Measurements from ENCODE around the gene TNFRSF1B.

TNFRSF1B gene

DNA sequence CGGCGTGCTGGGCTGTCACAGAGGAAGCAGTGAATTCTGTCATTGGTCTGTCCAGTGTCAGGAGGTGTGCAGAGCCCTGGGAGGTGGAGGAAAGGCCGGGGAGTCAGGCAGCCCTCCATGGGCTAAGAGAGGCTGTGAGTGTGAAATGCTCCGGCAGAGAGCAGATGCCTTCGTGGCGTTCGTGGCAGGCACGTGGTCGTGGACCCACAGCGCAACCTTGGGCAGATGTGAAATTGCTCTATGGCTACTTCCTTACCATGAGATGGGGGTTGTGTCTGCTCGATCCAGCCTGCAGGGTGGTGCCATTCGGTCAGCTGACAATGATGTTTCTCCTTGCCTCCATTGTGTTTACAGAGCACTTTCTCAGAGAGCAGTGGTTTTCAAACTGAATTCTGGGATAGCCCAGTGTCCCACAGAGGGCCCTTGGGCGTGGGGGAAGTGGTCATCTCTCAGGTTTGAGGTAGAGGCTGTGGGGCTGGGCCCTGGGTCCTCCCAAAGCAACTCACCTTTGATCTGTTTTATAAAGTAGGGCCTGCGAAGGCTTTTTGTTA, 27.9 kb downstream of the TNFRSF1B start:
- FAIRE-seq (no peak), DNase-seq (ENCODE audit: insufficient read length, low spot score) (no peak)
- TF ChIP-seq POLR2A (IDR thresholded peaks at IDR 0.05; ENCODE audit: low read depth, low read length): no peak

DNA sequence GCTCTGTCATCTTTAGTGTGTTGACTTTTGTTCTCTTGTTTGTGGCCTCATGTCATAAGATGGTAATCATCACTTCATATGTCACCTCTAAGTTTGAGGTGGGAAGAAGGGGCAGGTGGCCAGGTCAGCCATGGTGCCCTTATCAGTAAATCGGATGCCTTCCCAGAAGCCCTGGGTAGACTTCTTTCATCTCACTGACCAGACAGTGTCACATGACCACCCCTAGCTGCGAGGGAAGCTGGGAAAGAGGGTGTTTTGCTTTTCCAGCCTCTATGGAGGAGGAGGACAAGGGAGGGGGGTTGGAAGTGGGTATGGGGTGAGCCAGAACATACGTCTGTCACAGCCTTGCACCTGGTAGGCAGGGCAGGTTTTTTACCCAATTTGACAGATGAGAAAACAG, 28.6 kb downstream of the TNFRSF1B start:
- DNase-seq (ENCODE audit: insufficient read length, low spot score): no peak
- TF ChIP-seq POLR2A (IDR thresholded peaks at IDR 0.05; ENCODE audit: low read depth, low read length): no peak
- FAIRE-seq: no peak

DNA sequence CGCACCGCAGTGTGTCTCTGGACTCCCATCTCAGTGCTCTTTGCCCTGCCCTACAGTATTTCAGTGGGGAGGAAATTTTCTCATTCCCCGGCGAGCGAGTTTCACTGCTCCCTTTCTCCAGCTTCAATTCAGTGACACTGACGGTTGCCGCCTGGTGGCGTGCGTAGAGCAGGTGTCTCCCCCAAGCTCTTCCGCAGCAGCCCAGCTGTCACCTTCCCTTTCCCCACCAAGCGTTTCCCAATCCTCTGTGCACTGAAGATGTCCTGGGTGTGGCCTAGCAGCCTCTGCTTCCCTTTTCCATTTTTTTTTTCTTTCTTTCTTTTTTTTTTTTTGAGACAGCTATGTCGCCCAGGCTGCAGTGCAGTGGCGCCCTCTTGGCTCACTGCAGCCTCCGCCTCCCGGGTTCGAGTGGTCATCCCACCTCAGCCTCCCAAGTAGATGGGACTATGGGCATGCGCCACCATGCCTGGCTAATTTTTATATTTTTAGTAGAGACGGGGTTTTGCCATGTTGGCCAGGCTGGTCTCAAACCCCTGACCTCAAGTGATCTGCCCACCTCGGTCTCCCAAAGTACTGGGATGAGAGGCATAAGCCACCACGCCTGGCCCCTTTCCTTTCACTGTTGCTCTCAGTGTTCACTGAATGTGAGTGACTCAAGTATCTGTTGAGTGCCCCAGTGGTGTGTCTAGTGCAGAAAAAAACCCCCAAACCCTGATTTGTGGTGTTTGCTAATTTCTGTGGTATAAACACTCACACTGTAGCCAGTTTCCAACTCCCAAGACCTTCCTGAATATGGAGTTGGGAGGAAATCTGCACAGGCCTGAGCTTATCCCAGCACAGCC, 30.1 kb downstream of the TNFRSF1B start:
- no peak for FAIRE-seq
- DNase-seq (ENCODE audit: insufficient read length, low spot score): no peak
- no peak for TF ChIP-seq POLR2A (IDR thresholded peaks at IDR 0.05; ENCODE audit: low read depth, low read length)

DNA sequence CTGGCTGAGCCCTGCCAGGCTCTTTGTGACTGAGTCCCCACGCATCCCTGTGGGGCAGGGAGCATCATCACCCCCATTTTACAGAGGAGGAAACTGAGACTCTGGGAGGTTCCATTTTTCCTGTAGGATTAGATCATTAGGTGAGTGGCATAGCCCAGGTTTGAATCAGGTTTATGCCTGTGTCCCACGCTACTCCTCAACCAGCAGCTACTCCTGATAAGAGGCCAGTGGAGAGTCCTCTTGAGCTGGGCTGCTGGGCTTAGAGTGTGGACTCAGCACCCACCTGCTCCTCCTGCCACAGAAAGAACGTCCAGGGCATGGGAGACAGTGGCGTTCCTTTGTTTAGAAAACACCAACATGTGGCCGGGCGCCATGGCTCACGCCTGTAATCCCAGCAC, 30.7 kb downstream of the TNFRSF1B start:
- TF ChIP-seq POLR2A (IDR thresholded peaks at IDR 0.05; ENCODE audit: low read depth, low read length): no peak
- no peak for DNase-seq (ENCODE audit: insufficient read length, low spot score)
- FAIRE-seq: no peak

DNA sequence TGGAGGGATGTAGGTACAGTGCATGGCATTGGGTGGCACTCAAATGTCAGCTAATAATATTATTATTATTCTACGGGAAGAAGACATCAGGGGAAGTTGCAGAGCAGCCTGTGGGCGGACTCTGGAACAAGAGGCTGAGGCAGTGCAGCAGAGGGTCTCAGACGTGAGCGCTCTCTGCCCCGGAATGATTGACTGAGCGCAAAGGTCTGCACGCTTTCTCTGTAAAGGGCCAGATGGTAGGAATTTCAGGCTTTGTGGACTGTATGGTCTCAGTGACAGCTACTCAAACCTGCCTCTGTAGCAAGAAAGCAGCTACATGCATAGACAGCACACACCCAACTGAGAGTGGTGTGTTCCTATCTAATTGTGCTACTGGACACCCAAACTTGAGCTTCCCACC, 33.4 kb downstream of the TNFRSF1B start:
- no peak for TF ChIP-seq POLR2A (IDR thresholded peaks at IDR 0.05; ENCODE audit: low read depth, low read length)
- DNase-seq (ENCODE audit: insufficient read length, low spot score) (no peak), FAIRE-seq (no peak)

DNA sequence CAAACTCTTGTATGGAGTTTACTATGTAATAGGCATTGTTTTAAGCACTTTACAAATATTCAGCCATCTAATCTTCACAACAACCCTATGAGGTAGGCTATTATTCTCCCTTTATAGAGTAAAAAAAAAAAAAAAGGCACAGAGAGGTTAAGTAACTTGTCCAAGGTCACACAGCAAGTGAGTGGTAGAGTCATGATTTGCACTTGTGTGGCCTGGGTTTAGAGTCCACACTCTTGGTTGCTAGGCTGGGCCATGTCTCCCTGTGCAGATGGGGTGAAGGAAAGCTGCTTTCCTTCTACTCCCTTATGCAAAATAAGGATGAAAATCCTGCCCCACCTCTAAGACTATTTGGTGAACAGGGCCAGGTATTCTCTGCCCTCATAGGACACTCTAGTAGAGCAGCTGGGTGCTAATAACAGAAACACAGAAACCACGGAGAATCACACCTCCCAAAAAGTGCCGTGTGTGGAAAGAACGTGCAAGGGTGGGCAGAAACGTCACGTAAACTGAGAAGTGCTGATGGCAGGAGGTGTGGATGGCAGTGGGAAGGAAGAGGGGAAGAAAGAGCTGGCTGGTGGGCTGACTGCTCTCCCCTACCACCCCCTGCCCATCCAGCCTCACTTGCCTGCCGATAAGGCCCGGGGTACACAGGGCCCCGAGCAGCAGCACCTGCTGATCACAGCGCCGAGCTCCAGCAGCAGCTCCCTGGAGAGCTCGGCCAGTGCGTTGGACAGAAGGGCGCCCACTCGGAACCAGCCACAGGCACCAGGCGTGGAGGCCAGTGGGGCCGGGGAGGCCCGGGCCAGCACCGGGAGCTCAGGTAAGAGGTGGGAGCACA, 34.8 kb downstream of the TNFRSF1B start:
- TF ChIP-seq POLR2A (IDR thresholded peaks at IDR 0.05; ENCODE audit: low read depth, low read length): no peak
- DNase-seq (ENCODE audit: insufficient read length, low spot score) (no peak), FAIRE-seq (no peak)

DNA sequence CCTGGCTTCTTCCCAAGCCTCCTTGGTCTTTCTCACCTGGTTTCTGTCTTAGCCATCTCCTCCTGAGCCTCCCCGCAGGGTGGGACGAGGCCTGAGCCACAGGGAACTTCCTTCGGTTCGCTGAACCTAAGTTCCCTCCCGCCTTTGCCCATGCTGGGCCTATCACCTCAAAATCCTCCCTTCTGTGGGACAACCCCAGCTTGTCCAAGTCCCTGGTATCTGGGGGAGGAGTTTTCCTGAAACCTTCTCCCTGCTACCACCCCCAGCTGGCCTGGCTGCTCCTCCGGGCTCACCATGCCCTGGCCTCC, 35.4 kb downstream of the TNFRSF1B start:
- no peak for TF ChIP-seq POLR2A (IDR thresholded peaks at IDR 0.05; ENCODE audit: low read depth, low read length)
- no peak for DNase-seq (ENCODE audit: insufficient read length, low spot score)
- no peak for FAIRE-seq

DNA sequence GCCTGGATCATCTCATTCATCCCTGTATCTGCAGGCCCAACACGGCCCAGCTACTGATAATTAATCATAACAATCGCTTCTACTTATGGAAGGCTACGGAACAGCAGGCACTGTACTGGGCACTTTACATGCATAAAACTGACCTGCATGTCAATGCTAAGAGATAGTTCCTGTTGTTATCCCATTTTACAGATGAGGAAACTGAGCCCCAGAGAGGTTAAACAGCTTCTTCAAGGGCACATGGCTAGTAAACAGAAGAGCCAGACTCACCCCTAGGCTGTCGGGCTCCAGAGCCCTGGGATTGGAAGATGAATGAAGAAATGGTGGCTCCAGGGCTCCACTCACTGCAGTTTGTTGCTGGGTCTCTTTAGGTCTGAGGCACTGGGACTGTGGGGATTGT, 35.8 kb downstream of the TNFRSF1B start:
- TF ChIP-seq POLR2A (IDR thresholded peaks at IDR 0.05; ENCODE audit: low read depth, low read length): no peak
- FAIRE-seq (no peak), DNase-seq (ENCODE audit: insufficient read length, low spot score) (no peak)

DNA sequence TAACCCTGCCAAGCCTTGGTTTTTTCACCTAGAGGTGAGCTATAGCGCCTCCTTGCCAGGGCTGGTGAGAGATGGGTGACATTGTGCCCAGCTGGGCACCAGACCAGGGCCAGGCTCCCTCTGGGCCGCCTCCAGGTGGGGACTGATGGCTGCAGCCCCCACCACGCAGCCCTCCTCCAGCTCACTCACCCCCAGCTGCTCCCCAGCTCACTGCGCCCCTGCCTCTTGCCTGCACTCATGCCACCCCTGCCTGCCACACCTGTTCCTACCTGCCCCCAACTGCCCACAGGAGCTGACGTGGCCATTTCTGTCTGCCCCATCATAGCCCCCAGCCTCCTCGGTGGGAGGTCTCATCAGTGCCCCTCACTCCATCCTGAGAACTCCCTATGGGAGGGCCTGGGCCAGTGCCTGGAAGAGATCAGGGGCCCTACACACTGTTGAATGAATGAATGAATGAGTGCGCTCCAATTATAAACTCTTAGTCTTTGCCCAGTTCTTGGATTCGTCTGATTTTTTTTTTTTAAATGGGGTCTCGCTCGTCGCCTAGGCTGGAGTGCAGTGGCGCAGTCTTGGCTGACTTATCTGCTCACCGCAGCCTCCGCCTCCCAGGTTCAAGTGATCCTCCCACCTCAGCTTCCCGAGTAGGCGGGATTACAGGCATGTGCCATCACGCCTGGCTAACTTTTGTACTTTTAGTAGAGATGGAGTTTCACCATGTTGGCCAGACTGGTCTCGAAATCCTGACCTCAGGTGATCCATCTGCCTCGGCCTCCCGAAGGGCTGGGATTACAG, 36.6 kb downstream of the TNFRSF1B start:
- FAIRE-seq: no peak
- DNase-seq (ENCODE audit: insufficient read length, low spot score): no peak
- TF ChIP-seq POLR2A (IDR thresholded peaks at IDR 0.05; ENCODE audit: low read depth, low read length): no peak

DNA sequence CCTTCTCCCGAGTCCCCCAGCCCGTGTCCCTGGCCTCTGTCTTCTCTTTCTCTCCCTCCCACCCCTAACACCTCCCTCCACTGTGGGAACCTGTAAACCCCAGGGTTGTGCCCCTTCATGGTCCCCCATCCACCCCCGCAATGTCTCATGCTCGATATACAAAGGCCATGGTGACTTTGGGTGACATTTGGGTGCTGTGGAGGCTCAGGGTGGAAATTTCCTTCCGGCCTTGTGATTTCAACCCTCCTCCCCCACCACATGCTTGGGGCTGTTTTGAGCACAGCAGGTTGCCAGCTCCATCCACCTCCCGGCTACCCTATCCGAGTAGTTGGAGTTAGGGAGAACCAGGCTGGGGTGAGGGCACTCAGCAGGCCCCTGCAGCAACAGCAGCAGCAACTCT, 37.3 kb downstream of the TNFRSF1B start:
- TF ChIP-seq POLR2A (IDR thresholded peaks at IDR 0.05; ENCODE audit: low read depth, low read length): no peak
- FAIRE-seq: no peak
- no peak for DNase-seq (ENCODE audit: insufficient read length, low spot score)

DNA sequence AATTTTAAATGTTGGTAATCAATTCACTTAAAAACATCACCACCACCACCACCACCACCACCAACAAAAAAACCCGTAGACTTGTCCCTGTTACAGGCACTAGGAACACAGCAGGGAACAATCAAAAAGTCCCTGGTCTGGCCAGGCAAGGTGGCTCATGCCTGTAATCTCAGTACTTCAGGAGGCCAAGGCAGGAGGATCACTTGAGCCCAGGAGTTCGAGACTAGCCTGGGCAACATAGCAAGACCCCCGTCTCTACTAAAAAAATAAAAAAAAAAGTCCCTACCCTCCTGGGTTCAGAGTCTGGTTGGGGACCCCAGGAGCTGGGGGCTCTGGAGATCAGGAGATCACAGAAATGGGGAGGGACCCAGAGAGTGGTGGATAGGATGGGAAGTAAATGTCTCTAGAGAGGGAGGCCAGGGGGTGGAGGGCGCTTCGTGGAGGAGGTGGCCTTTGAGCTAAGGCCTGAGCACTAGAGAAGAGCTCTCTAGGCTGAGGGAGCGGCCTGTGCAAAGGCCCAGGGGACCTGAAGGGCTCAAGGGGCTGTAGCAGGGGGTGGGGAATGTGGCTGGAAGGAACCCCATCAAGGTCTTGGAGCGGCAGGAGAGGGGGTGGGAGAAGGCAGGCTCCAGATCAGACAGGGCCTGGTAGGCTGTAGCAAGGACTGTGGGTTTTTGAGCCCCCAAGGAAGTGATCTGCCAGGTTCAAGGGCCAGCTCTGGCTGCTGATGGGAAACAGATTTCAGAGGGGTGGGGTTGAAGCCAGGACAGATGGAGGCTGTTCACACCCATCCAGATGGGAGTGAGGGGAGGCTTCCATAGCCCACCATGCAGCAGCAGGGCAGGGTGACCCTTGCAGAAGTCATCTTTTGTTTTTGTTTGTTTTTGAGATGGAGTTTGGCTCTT, 38.2 kb downstream of the TNFRSF1B start:
- DNase-seq (ENCODE audit: insufficient read length, low spot score): no peak
- TF ChIP-seq POLR2A (IDR thresholded peaks at IDR 0.05; ENCODE audit: low read depth, low read length): no peak
- no peak for FAIRE-seq

DNA sequence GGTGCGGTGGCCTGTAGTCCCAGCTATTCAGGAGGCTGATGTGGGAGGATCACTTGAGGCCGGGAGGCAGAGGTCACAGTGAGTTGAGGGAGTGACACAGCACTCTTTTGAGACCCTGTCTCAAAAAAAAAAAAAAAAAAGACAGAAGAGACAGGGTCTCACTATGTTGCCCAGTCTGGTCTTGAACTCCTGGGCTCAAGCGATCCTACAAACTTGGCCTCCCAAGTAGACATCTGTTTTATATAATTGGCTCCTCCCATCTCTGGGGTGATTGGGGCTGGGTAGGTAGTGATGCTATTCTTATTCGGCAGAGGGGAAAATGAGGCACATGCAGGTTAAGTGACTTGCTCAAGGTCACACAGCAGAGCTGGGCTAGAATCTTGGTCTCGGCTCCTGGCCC, 39.4 kb downstream of the TNFRSF1B start:
- DNase-seq (ENCODE audit: insufficient read length, low spot score): no peak
- FAIRE-seq: no peak
- no peak for TF ChIP-seq POLR2A (IDR thresholded peaks at IDR 0.05; ENCODE audit: low read depth, low read length)

Measured in H54 (cell line).